DND-41 (cell line): Measurements from ENCODE around the gene CLEC3B.

Experiments
- ATAC-seq: fragments of 200-7000 bp; cut with Tn5 transposase; 3 replicates; pipeline ENCODE4 v1.9.1; 2021; ENCODE audit warnings: low read depth; ENCODE audit not compliant: insufficient read depth
- DNase-seq: peaks from one replicate; pipeline ENCODE4 v3.0.0-alpha.2; 2020
- H2AFZ ChIP-seq: 2 replicates; pipeline ENCODE4 v1.6.0; 2012; ENCODE audit warnings: low read depth, low read length
- H3K27ac ChIP-seq: 2 replicates; pipeline ENCODE4 v1.5.1; 2012; ENCODE audit warnings: low read length, inconsistent platforms
- H3K27me3 ChIP-seq: fragments of 200-600 bp; sonication (generic); 2 replicates; pipeline ENCODE4 v1.6.0; 2012; ENCODE audit warnings: low read length, mild to moderate bottlenecking, inconsistent platforms; ENCODE audit not compliant: insufficient read depth, poor library complexity
- H3K36me3 ChIP-seq: 2 replicates; pipeline ENCODE4 v1.5.1; 2012; ENCODE audit warnings: low read length, inconsistent platforms; ENCODE audit not compliant: insufficient read depth
- H3K4me1 ChIP-seq: 2 replicates; pipeline ENCODE4 v1.5.1; 2012; ENCODE audit warnings: mild to moderate bottlenecking, low read length; ENCODE audit not compliant: insufficient read depth
- H3K4me2 ChIP-seq: 2 replicates; pipeline ENCODE4 v1.6.0; 2012; ENCODE audit warnings: mild to moderate bottlenecking, moderate library complexity, low read length, inconsistent platforms; ENCODE audit not compliant: insufficient read depth
- H3K4me3 ChIP-seq, 2 experiments: fragments of 200-600 bp in 1 of 2; shearing (Covaris generic) in 1 of 2; 2 replicates each; pipeline ENCODE4 v1.5.1; 2012 to 2016; ENCODE audit warnings: inconsistent platforms in 2 of 2, low read length in 2 of 2, mild to moderate bottlenecking in 2 of 2, low read depth in 1 of 2, moderate library complexity in 1 of 2
- H3K79me2 ChIP-seq: 2 replicates; pipeline ENCODE4 v1.6.0; 2012; ENCODE audit warnings: low read length, inconsistent platforms; ENCODE audit not compliant: insufficient read depth
- H3K9ac ChIP-seq: 2 replicates; pipeline ENCODE4 v1.6.0; 2012; ENCODE audit warnings: low read depth, mild to moderate bottlenecking, inconsistent platforms, low read length, moderate library complexity
- H3K9me3 ChIP-seq: 2 replicates; pipeline ENCODE4 v1.5.1; 2012; ENCODE audit warnings: low read length, moderate library complexity, mild to moderate bottlenecking, inconsistent platforms; ENCODE audit not compliant: insufficient read depth, severe bottlenecking
- H4K20me1 ChIP-seq: 2 replicates; pipeline ENCODE4 v1.6.0; 2012; ENCODE audit warnings: low read length; ENCODE audit not compliant: insufficient read depth
- CTCF ChIP-seq: IDR thresholded peaks from 2 replicates; pipeline ENCODE4 v1.5.1; 2012; ENCODE audit warnings: borderline replicate concordance, low read length, moderate library complexity, mild to moderate bottlenecking; ENCODE audit not compliant: poor library complexity, severe bottlenecking; ENCODE audit errors: extremely low read depth
- EZH2 ChIP-seq: IDR thresholded peaks from 3 replicates; pipeline ENCODE4 v1.6.1; 2012; ENCODE audit warnings: borderline replicate concordance, low read depth, mild to moderate bottlenecking, moderate library complexity, low read length, inconsistent platforms; ENCODE audit not compliant: severe bottlenecking

Gene CLEC3B

DNA sequence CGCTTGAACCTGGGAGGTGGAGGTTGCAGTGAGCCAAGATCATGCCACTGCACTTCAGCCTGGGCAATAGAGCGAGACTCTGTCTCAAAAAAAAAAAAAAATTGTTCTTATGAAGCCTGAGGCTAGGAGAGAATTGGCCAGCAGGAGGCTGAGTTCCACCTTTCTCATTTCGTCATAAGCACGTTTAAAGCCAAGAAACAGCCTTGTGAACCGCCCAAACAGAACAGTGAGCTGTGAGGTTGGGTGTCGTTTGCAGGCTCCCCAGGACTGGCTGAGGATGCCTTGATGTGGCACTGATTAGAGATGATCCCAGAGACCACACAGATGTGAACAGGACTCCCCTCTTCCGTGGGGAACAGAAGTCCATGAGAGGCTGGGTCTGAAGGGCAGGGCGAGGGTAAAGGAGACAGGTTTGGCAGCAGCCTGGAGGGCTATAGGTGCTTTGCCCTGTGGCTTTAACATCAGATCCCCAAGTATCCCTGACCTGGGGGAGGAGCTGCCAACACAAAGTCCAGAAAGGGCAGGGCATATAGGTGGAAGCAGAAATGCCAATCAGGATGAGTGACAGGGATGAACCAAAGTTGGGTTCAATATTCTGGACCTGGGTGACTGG lies 52.9 kb downstream of the CLEC3B start:
- no peak overlapping the region for H3K4me3 ChIP-seq
- no peaks in the 10 kb centered on the region for H3K4me1 ChIP-seq
- H4K20me1 ChIP-seq = no peaks in the 10 kb centered on the region
- H3K36me3 ChIP-seq = no peaks in the 10 kb centered on the region
- no peak for ATAC-seq
- no peak overlapping the region for H2AFZ ChIP-seq
- H3K4me2 ChIP-seq = no peak overlapping the region
- H3K27me3 ChIP-seq = peaks cover 2% of the 10 kb centered on the region
- H3K79me2 ChIP-seq = no peaks in the 10 kb centered on the region
- no peak for DNase-seq
- no peak overlapping the region for H3K27ac ChIP-seq
- TF ChIP-seq EZH2 = no peak
- peak; percentile 13 for TF ChIP-seq CTCF
- no peaks in the 10 kb centered on the region for H3K9me3 ChIP-seq
- H3K9ac ChIP-seq = no peak overlapping the region

DNA sequence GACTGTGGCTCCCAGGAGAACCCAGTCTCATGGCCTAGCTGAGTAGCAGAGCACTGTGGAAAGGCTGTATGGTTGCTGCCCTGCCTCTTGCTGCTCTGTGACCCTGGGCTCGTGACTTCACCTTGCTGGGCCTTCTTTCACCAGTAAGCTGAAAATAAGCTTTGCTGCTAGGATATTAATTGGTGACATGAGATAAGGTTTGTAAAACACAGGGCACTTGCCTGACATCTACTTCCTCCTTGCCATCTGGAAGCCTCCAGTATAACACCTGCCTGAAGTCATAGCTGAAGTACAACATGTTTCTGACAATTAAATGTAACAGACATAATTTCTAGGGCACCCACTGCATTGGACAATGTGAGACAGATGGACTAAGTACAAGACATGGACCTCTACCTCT lies 53.6 kb downstream of the CLEC3B start:
- Histone ChIP-seq H3K4me2 (no peak overlapping the region), H2AFZ (no peak overlapping the region), H3K36me3 (no peaks in the 10 kb centered on the region), H3K79me2 (no peaks in the 10 kb centered on the region), H4K20me1 (no peaks in the 10 kb centered on the region), H3K9me3 (no peaks in the 10 kb centered on the region), H3K27ac (no peak overlapping the region), H3K4me1 (no peaks in the 10 kb centered on the region), H3K27me3 (peaks cover 4% of the 10 kb centered on the region), H3K4me3 (no peak overlapping the region), H3K9ac (no peak overlapping the region)
- ATAC-seq = no peak
- TF ChIP-seq CTCF = no peak
- no peak for TF ChIP-seq EZH2
- DNase-seq = no peak

DNA sequence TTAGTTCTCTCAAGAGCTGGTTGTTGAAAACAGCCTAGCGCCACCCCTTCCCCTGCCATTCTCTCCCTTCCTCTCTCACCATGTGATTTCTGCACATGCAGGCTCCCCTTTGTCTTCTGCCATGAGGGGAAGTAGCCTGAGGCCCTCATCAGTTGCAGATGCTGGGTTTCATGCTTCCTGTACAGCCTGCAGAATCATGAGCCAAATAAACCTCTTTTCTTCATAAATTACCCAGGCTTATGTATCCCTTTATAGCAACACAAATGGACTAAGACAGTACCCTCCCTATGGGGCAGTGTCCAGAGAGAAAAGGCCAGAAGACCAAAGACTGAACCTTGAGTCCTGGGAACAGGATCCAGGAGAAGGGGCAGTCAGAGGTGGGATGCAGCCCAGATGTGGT lies 54.7 kb downstream of the CLEC3B start:
- Histone ChIP-seq H2AFZ (no peak overlapping the region), H3K27me3 (peaks cover 4% of the 10 kb centered on the region), H3K9ac (no peak overlapping the region), H3K27ac (no peak overlapping the region), H3K4me1 (no peaks in the 10 kb centered on the region), H4K20me1 (no peaks in the 10 kb centered on the region), H3K9me3 (no peaks in the 10 kb centered on the region), H3K4me2 (no peak overlapping the region), H3K4me3 (no peak overlapping the region), H3K79me2 (no peaks in the 10 kb centered on the region), H3K36me3 (no peaks in the 10 kb centered on the region)
- TF ChIP-seq CTCF = no peak
- no peak for TF ChIP-seq EZH2
- ATAC-seq (no peak), DNase-seq (no peak)
